Suppressor macrophage treated with lipopolysaccharide for 4 hours (primary cell): ENCODE results near the gene SERPINA4.
"Not testable (repeated sequence)": the region's sequence is repeated elsewhere in the genome, so short reads cannot be mapped to it uniquely, and the experiment has no call there.

Source experiments
- DNase-seq: peaks from one replicate; pipeline ENCODE4 v3.0.0-alpha.2; 2020

SERPINA4 gene

GRCh38 chr14:94570440-94570839, 9.2 kb downstream of the SERPINA4 start:
- DNase-seq = no peak

GRCh38 chr14:94571395-94571794, 10.2 kb downstream of the SERPINA4 start:
- DNase-seq = no peak

- no peak for DNase-seq
These were observed 10.7 kb downstream of the SERPINA4 start for GRCh38 chr14:94571950-94572349.

- no peak for DNase-seq
These were observed 11.5 kb downstream of the SERPINA4 start for GRCh38 chr14:94572637-94573303.

- DNase-seq = no peak
These were observed 12.4 kb downstream of the SERPINA4 start for GRCh38 chr14:94573475-94574277.

GRCh38 chr14:94574336-94574735, 13.1 kb downstream of the SERPINA4 start:
- DNase-seq = no peak

- DNase-seq = no peak
These were observed 14.7 kb downstream of the SERPINA4 start for GRCh38 chr14:94575730-94576585.

- DNase-seq = not testable (repeated sequence)
These were observed 16.2 kb downstream of the SERPINA4 start for GRCh38 chr14:94577472-94577871.

GRCh38 chr14:94578712-94579111, 17.5 kb downstream of the SERPINA4 start:
- DNase-seq = no peak

- DNase-seq = no peak
These were observed 20.1 kb downstream of the SERPINA4 start, which contains the start of gene SERPINA5 for GRCh38 chr14:94581127-94581999. TSS of gene SERPINA5 (plus strand) at chr14:94581426. CDS start at chr14:94587363, 5,937 bp downstream.

GRCh38 chr14:94582199-94582750, 21.0 kb downstream of the SERPINA4 start:
- DNase-seq = no peak

GRCh38 chr14:94582851-94583250, 21.6 kb downstream of the SERPINA4 start:
- no peak for DNase-seq

- DNase-seq = no peak
These were observed 22.3 kb downstream of the SERPINA4 start for GRCh38 chr14:94583557-94583956.

GRCh38 chr14:94584591-94585280, 23.5 kb downstream of the SERPINA4 start:
- DNase-seq = no peak

- no peak for DNase-seq
These were observed 25.4 kb downstream of the SERPINA4 start for GRCh38 chr14:94586635-94587034.

- DNase-seq = no peak
These were observed 27.1 kb downstream of the SERPINA4 start for GRCh38 chr14:94588311-94588710.

GRCh38 chr14:94591073-94591472, 29.8 kb downstream of the SERPINA4 start:
- DNase-seq = no peak

- DNase-seq = no peak
These were observed 30.6 kb downstream of the SERPINA4 start for GRCh38 chr14:94591871-94592270.

- DNase-seq = no peak
These were observed 31.2 kb downstream of the SERPINA4 start for GRCh38 chr14:94592457-94592856.

GRCh38 chr14:94593376-94593748, 32.1 kb downstream of the SERPINA4 start:
- DNase-seq = no peak

- no peak for DNase-seq
These were observed 32.6 kb downstream of the SERPINA4 start for GRCh38 chr14:94593749-94594431.
